Medulla oblongata (tissue), 1 donor: ENCODE data around the gene ZNF195.
"Not testable (repeated sequence)": the region's sequence is repeated elsewhere in the genome, so short reads cannot be mapped to it uniquely, and the experiment has no call there.

Experiments used
- DNase-seq: peaks from one replicate; pipeline ENCODE4 v3.0.0-alpha.2; 2015; ENCODE audit errors: extremely low spot score

ZNF195 gene

GRCh38 chr11:3378426-3379423 lies at the start of gene ZNF195:
ZNF195 (minus strand) TSS chr11:3379146; CDS start chr11:3379040, 106 bp downstream.
- DNase-seq, result peak; percentile 99

- DNase-seq, result not testable (repeated sequence)
Observed at GRCh38 chr11:3428076-3428475, 49.1 kb upstream of the ZNF195 start.

- not testable (repeated sequence) for DNase-seq
Observed at GRCh38 chr11:3426541-3426940, 47.6 kb upstream of the ZNF195 start.

- not testable (repeated sequence) for DNase-seq
Observed at GRCh38 chr11:3423928-3424327, 45.0 kb upstream of the ZNF195 start.

- peak; percentile 4 for DNase-seq
Observed at GRCh38 chr11:3423138-3423731, 44.3 kb upstream of the ZNF195 start.

- peak; percentile 96 for DNase-seq
Observed at GRCh38 chr11:3422380-3423137, 43.6 kb upstream of the ZNF195 start.

- peak; percentile 2 for DNase-seq
Observed at GRCh38 chr11:3421608-3422379, 42.8 kb upstream of the ZNF195 start.

- not testable (repeated sequence) for DNase-seq
Observed at GRCh38 chr11:3420281-3421042, 41.5 kb upstream of the ZNF195 start.

- DNase-seq, result not testable (repeated sequence)
Observed at GRCh38 chr11:3419496-3419895, 40.5 kb upstream of the ZNF195 start.

GRCh38 chr11:3417047-3417446 lies 38.1 kb upstream of the ZNF195 start:
- DNase-seq, result peak; percentile 28

GRCh38 chr11:3415301-3415700 lies 36.4 kb upstream of the ZNF195 start:
- DNase-seq, result not testable (repeated sequence)

GRCh38 chr11:3413666-3414065 lies 34.7 kb upstream of the ZNF195 start:
- not testable (repeated sequence) for DNase-seq

GRCh38 chr11:3412837-3413236 lies 33.9 kb upstream of the ZNF195 start:
- DNase-seq, result no peak

- peak; percentile 74 for DNase-seq
Observed at GRCh38 chr11:3408722-3409121, 29.8 kb upstream of the ZNF195 start.

- DNase-seq, result not testable (repeated sequence)
Observed at GRCh38 chr11:3408058-3408605, 29.2 kb upstream of the ZNF195 start.

GRCh38 chr11:3406937-3407336 lies 28.0 kb upstream of the ZNF195 start:
- not testable (repeated sequence) for DNase-seq

- not testable (repeated sequence) for DNase-seq
Observed at GRCh38 chr11:3406223-3406875, 27.4 kb upstream of the ZNF195 start.

GRCh38 chr11:3404076-3404925 lies 25.4 kb upstream of the ZNF195 start:
- not testable (repeated sequence) for DNase-seq

GRCh38 chr11:3402861-3403250 lies 23.9 kb upstream of the ZNF195 start:
- DNase-seq, result not testable (repeated sequence)
